Muscle layer of colon (tissue), 2 donors: ENCODE results near the gene BIRC2.
"Not testable (repeated sequence)": the region's sequence is repeated elsewhere in the genome, so short reads cannot be mapped to it uniquely, and the experiment has no call there.

Experiments
- H3K27ac ChIP-seq: one replicate; pipeline ENCODE4 v1.7.0; 2013; ENCODE audit warnings: low read depth, mild to moderate bottlenecking, low read length, moderate library complexity
- H3K27me3 ChIP-seq, 2 donors: one replicate each; pipeline ENCODE4 v1.7.0; 2013; ENCODE audit warnings: low read length in 2 of 2, mild to moderate bottlenecking in 2 of 2; ENCODE audit not compliant: insufficient read depth in 2 of 2, control insufficient read depth in 1 of 2
- H3K36me3 ChIP-seq: one replicate; pipeline ENCODE4 v1.7.0; 2013; ENCODE audit warnings: mild to moderate bottlenecking, low read length; ENCODE audit not compliant: insufficient read depth
- H3K4me1 ChIP-seq: one replicate; pipeline ENCODE4 v1.7.0; 2013; ENCODE audit warnings: mild to moderate bottlenecking, low read length; ENCODE audit not compliant: insufficient read depth
- H3K4me3 ChIP-seq, 2 donors: one replicate each; pipeline ENCODE4 v1.7.0; 2013; ENCODE audit warnings: low read length in 2 of 2, low read depth in 1 of 2, mild to moderate bottlenecking in 1 of 2, moderate library complexity in 1 of 2
- H3K9ac ChIP-seq: one replicate; pipeline ENCODE4 v1.7.0; 2013; ENCODE audit warnings: low read length
- H3K9me3 ChIP-seq: one replicate; pipeline ENCODE4 v1.7.0; 2013; ENCODE audit warnings: mild to moderate bottlenecking, low read length
- donor health status: abdominal sarcoma.
- donor health status: Adenocarcinoma of cecum.

BIRC2 gene

DNA sequence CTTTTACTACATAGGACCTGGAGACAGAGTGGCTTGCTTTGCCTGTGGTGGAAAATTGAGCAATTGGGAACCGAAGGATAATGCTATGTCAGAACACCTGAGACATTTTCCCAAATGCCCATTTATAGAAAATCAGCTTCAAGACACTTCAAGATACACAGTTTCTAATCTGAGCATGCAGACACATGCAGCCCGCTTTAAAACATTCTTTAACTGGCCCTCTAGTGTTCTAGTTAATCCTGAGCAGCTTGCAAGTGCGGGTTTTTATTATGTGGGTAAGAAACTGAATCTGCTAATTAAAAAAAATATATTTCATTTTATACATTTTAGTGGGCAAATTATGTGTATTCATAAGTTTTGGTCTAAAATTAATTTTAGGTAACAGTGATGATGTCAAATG, 21.9 kb upstream of the BIRC2 start:
- Histone ChIP-seq H3K9me3 (no peaks in the 10 kb centered on the region), H3K36me3 (peaks cover 22% of the 10 kb centered on the region), H3K27ac (no peak overlapping the region), H3K27me3 (no peaks in the 10 kb centered on the region), H3K4me1 (peaks cover 15% of the 10 kb centered on the region), H3K9ac (no peak overlapping the region), H3K4me3 (no peak overlapping the region)

DNA sequence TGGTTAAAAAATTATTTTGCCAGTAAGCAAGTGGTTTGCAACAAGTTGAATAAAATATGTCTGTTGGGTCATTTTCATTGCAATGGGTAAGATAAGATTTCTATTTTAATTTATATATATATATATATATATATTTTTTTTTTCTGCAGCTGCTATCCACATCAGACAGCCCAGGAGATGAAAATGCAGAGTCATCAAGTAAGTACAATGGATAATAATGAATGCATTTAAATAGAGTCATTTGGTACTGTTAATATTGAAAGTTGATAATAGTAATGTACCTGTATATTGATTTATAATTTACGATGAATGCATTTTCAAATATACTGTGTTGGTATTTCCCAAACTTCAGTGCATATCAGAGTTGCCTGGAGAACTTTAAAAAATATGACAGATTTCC, 18.3 kb upstream of the BIRC2 start:
- Histone ChIP-seq H3K36me3 (peaks cover 39% of the 10 kb centered on the region), H3K27me3 (no peaks in the 10 kb centered on the region), H3K9me3 (no peaks in the 10 kb centered on the region), H3K9ac (no peak overlapping the region), H3K4me3 (no peak overlapping the region), H3K4me1 (no peaks in the 10 kb centered on the region), H3K27ac (no peak overlapping the region)

DNA sequence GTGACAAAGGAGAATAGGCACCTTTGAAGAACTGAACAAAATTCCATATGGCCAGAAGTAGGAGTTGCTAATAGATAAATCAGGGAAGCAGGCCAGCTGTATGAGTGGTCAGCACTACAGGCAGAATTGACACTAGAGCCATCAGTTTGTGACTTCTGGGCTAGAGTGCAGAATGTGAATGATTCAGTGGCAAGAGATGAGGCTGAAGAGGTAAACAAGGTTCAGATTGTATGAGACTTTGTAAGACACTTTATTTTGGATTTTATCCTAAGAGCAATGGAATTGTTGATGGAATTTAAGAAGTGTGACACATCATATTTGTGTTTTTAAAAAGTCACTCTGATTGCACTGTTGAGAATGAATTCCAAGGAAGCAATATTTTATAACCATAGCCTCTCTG, 16.8 kb upstream of the BIRC2 start:
- H3K27ac ChIP-seq, result no peak overlapping the region
- H3K36me3 ChIP-seq, result peaks cover 39% of the 10 kb centered on the region
- H3K4me1 ChIP-seq, result no peaks in the 10 kb centered on the region
- no peaks in the 10 kb centered on the region for H3K27me3 ChIP-seq
- H3K9ac ChIP-seq, result no peak overlapping the region
- no peaks in the 10 kb centered on the region for H3K9me3 ChIP-seq
- H3K4me3 ChIP-seq, result no peak overlapping the region

DNA sequence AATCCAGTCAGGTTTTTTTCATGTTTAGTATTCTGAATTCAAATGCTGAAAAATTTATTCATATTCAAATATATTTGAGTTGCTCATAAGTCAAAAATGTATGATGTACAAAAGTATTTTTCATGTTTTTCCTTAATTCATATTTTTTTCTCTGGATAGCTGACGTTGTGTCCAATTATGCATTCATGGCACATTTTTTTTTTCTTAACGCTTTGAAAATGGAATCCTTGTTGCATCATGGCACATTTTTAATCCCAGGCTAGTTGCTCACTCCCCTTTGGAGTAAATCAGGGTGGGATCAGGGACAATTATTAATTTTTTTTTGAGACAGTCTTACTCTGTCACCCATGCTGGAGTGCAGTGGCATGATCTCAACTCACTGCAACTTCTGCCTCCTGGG, 15.7 kb upstream of the BIRC2 start:
- Histone ChIP-seq H3K4me3 (no peak overlapping the region), H3K36me3 (peaks cover 36% of the 10 kb centered on the region), H3K27ac (no peak overlapping the region), H3K9ac (no peak overlapping the region), H3K27me3 (no peaks in the 10 kb centered on the region), H3K9me3 (no peaks in the 10 kb centered on the region), H3K4me1 (no peaks in the 10 kb centered on the region)

- no peaks in the 10 kb centered on the region for H3K27me3 ChIP-seq
- H3K4me3 ChIP-seq, result no peak overlapping the region
- H3K36me3 ChIP-seq, result peaks cover 32% of the 10 kb centered on the region
- H3K4me1 ChIP-seq, result no peaks in the 10 kb centered on the region
- H3K27ac ChIP-seq, result no peak overlapping the region
- no peak overlapping the region for H3K9ac ChIP-seq
- no peaks in the 10 kb centered on the region for H3K9me3 ChIP-seq
Measured at GRCh38 chr11:102332611-102332994, 14.4 kb upstream of the BIRC2 start.

GRCh38 chr11:102338479-102339010, 8.5 kb upstream of the BIRC2 start:
- no peaks in the 10 kb centered on the region for H3K27me3 ChIP-seq
- no peaks in the 10 kb centered on the region for H3K4me1 ChIP-seq
- H3K9me3 ChIP-seq, result no peaks in the 10 kb centered on the region
- no peak overlapping the region for H3K4me3 ChIP-seq
- peaks cover 12% of the 10 kb centered on the region for H3K36me3 ChIP-seq
- no peak overlapping the region for H3K27ac ChIP-seq
- no peak overlapping the region for H3K9ac ChIP-seq

DNA sequence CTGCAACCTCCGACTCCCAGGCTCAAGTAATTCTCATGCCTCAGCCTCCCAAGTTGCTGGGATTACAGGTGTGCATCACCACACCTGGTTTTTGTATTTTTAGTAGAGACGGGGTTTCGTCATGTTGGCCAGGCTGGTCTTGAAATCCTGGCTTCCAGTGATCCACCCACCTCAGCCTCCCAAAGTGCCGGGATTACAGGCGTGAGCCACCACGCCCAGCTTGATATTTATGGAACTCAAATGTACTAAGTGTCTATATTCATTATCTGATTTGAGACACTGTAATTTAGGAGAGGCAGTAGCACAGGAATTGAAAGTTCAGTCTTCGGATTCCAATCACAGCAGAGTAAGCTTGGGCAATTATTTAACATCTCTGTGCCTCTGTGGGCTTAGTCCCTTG, 5.7 kb upstream of the BIRC2 start:
- not testable (repeated sequence) for H3K4me3 ChIP-seq, H3K27ac ChIP-seq, H3K9ac ChIP-seq, H3K4me1 ChIP-seq, H3K9me3 ChIP-seq, H3K27me3 ChIP-seq
- peaks cover 12% of the 10 kb centered on the region for H3K36me3 ChIP-seq

- peaks cover 8% of the 10 kb centered on the region for H3K4me1 ChIP-seq
- no peak overlapping the region for H3K9ac ChIP-seq
- no peaks in the 10 kb centered on the region for H3K9me3 ChIP-seq
- peaks cover 12% of the 10 kb centered on the region for H3K36me3 ChIP-seq
- H3K27me3 ChIP-seq, result no peaks in the 10 kb centered on the region
- H3K27ac ChIP-seq, result no peak overlapping the region
- no peak overlapping the region for H3K4me3 ChIP-seq
Measured at GRCh38 chr11:102341844-102342318, 5.1 kb upstream of the BIRC2 start.

GRCh38 chr11:102343809-102344208, 3.2 kb upstream of the BIRC2 start:
- Histone ChIP-seq H3K9ac (no peak overlapping the region), H3K4me3 (no peak overlapping the region), H3K4me1 (peaks cover 14% of the 10 kb centered on the region), H3K27ac (no peak overlapping the region), H3K27me3 (no peaks in the 10 kb centered on the region), H3K36me3 (no peaks in the 10 kb centered on the region), H3K9me3 (no peaks in the 10 kb centered on the region)

DNA sequence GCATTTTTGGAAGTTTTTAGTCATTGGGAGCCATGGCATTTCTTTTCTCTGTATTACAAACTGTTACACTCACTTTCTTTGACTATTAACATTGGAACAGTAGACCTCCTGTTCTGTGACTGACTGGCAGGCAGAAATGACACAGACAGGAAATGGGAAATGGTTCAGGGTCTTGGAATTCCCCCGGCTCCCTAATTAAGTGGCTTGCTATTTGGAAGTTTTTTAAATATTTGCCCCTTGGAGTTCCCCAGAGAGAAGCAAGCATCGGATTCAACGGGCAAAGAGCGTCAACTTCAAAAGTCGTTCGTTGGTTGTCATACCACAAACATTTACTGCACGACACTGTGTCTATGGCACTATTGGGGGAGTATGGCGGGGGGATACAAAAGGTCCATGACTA, 1.1 kb upstream of the BIRC2 start:
- peak overlapping the region; percentile 91 for H3K27ac ChIP-seq
- H3K27me3 ChIP-seq, result no peaks in the 10 kb centered on the region
- peak overlapping the region; percentile 10 to 91 for H3K4me3 ChIP-seq

DNA sequence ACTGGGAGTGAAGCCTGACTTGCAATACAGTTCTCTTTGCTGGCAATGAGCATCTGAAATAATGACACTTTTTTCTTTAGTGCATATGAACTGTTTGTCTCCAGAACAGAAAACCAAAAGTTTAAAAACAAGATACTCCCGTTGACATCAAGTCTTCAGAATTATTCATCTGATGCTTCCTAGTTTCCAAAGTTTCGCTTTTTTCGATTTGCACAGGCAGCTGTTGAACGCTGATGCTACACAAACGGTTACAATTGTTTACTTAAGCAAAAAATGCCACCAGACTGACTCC, 612 bp upstream of the BIRC2 start:
- Histone ChIP-seq H3K9me3 (no peaks in the 10 kb centered on the region), H3K36me3 (no peaks in the 10 kb centered on the region), H3K4me1 (peaks cover 28% of the 10 kb centered on the region), H3K27ac (peak overlapping the region; percentile 91), H3K27me3 (no peaks in the 10 kb centered on the region), H3K4me3 (peak overlapping the region; percentile 91), H3K9ac (peak overlapping the region; percentile 77)

More for the DNA sequence above, 1.1 kb upstream of the BIRC2 start:
- Histone ChIP-seq H3K36me3 (no peaks in the 10 kb centered on the region), H3K9ac (peak overlapping the region; percentile 77), H3K4me1 (peaks cover 28% of the 10 kb centered on the region), H3K9me3 (no peaks in the 10 kb centered on the region)

- H3K9ac ChIP-seq, result peak overlapping the region; percentile 80
- H3K27me3 ChIP-seq, result no peaks in the 10 kb centered on the region
- H3K9me3 ChIP-seq, result no peaks in the 10 kb centered on the region
- H3K4me1 ChIP-seq, result peaks cover 28% of the 10 kb centered on the region
- H3K27ac ChIP-seq, result peak overlapping the region; percentile 91
- peak overlapping the region; percentile 91 for H3K4me3 ChIP-seq
- H3K36me3 ChIP-seq, result no peaks in the 10 kb centered on the region
Measured at GRCh38 chr11:102347462-102348370, 702 bp downstream of the BIRC2 start.
